Measurements from ENCODE around the gene CAMTA1.

Gene CAMTA1

GRCh38 chr1:7018826-7019225 is 233.6 kb downstream of the CAMTA1 start:
- in situ Hi-C loops (cut with MboI; ENCODE audit: low sequenced_read_pairs), result no loop called here

GRCh38 chr1:7019510-7019909 is 234.3 kb downstream of the CAMTA1 start:
- in situ Hi-C loops (cut with MboI; ENCODE audit: low sequenced_read_pairs), result no loop called here

GRCh38 chr1:7022058-7022457 is 236.8 kb downstream of the CAMTA1 start:
- in situ Hi-C loops (cut with MboI; ENCODE audit: low sequenced_read_pairs), result no loop called here

GRCh38 chr1:7025013-7025412 is 239.8 kb downstream of the CAMTA1 start:
- in situ Hi-C loops (cut with MboI; ENCODE audit: low sequenced_read_pairs), result no loop called here

- in situ Hi-C loops (cut with MboI; ENCODE audit: low sequenced_read_pairs), result no loop called here
These were observed 240.9 kb downstream of the CAMTA1 start for GRCh38 chr1:7026169-7026568.

GRCh38 chr1:7032992-7033391 is 247.7 kb downstream of the CAMTA1 start:
- in situ Hi-C loops (cut with MboI; ENCODE audit: low sequenced_read_pairs), result no loop called here

GRCh38 chr1:7036386-7036785 is 251.1 kb downstream of the CAMTA1 start:
- in situ Hi-C loops (cut with MboI; ENCODE audit: low sequenced_read_pairs), result no loop called here

- in situ Hi-C loops (cut with MboI; ENCODE audit: low sequenced_read_pairs), result no loop called here
These were observed 254.5 kb downstream of the CAMTA1 start for GRCh38 chr1:7039590-7040220.

- in situ Hi-C loops (cut with MboI; ENCODE audit: low sequenced_read_pairs), result no loop called here
These were observed 255.9 kb downstream of the CAMTA1 start for GRCh38 chr1:7040969-7041695.

GRCh38 chr1:7042322-7043190 is 257.3 kb downstream of the CAMTA1 start:
- in situ Hi-C loops (cut with MboI; ENCODE audit: low sequenced_read_pairs), result no loop called here

- in situ Hi-C loops (cut with MboI; ENCODE audit: low sequenced_read_pairs), result no loop called here
These were observed 257.9 kb downstream of the CAMTA1 start for GRCh38 chr1:7043191-7043549.

GRCh38 chr1:7043719-7044535 is 258.7 kb downstream of the CAMTA1 start:
- in situ Hi-C loops (cut with MboI; ENCODE audit: low sequenced_read_pairs), result no loop called here

- in situ Hi-C loops (cut with MboI; ENCODE audit: low sequenced_read_pairs), result no loop called here
These were observed 260.6 kb downstream of the CAMTA1 start for GRCh38 chr1:7045897-7046296.

GRCh38 chr1:7046314-7046713 is 261.1 kb downstream of the CAMTA1 start:
- in situ Hi-C loops (cut with MboI; ENCODE audit: low sequenced_read_pairs), result no loop called here

- in situ Hi-C loops (cut with MboI; ENCODE audit: low sequenced_read_pairs), result no loop called here
These were observed 261.6 kb downstream of the CAMTA1 start for GRCh38 chr1:7046891-7047290.

- in situ Hi-C loops (cut with MboI; ENCODE audit: low sequenced_read_pairs), result no loop called here
These were observed 262.6 kb downstream of the CAMTA1 start for GRCh38 chr1:7047866-7048265.

- in situ Hi-C loops (cut with MboI; ENCODE audit: low sequenced_read_pairs), result no loop called here
These were observed 263.1 kb downstream of the CAMTA1 start for GRCh38 chr1:7048395-7048794.

GRCh38 chr1:7049913-7050625 is 264.8 kb downstream of the CAMTA1 start:
- in situ Hi-C loops (cut with MboI; ENCODE audit: low sequenced_read_pairs), result loop anchor here (25.0 kb wide), 1 partner anchor 338 kb away; the partner anchor contains the start of gene DNAJC11

GRCh38 chr1:7050751-7051665 is 265.8 kb downstream of the CAMTA1 start:
- in situ Hi-C loops (cut with MboI; ENCODE audit: low sequenced_read_pairs), result loop anchor here (25.0 kb wide), 1 partner anchor 339 kb away; the partner anchor contains the start of gene DNAJC11

Measured in HL-60/S4 treated with retinoic acid at 250 ng/mL for 4 days and 3 days (cell line).